Measurements from ENCODE around the gene OBP2A.

The OBP2A gene

DNA sequence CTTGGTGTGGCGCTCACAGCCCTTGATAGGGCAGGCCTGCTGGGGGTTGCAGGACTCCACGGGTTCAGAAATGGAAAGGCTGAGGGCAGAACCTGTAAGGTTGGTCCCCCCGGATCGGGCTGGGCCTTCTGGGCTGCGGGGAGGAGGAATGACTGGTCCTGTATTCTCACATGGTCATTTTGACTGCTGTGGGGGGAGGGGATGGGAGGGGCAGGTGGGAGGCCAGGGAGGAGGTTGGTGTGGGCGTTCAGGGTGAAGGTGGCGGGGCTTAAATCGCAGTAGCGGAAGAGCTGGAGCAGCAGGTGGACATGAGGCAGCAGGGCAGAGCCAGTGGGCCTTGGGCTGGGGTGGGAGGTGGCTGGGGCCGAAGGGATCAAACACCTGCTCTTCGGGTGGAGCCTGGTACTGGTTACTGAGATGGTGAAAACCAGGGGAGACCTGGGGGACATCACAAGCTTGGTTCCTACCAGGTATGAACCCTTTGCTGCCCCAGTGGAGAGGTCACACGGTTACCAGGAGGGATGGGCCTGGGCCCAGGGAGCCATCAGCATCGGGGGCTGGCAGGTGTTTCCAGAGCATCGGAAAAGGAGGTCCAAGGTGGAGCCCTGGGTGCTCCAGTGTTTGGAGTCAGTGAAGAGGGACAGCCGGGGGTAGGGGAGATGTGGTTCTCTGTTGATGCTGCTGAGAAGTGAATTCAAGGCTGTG is 43.6 kb upstream of the OBP2A start:
- H3K27me3 ChIP-seq (ENCODE audit: insufficient read depth, insufficient read length) = no peaks in the 10 kb centered on the region
- peak overlapping the region; percentile 97 for H3K4me3 ChIP-seq (ENCODE audit: insufficient read length, low read depth)
- H3K4me1 ChIP-seq (ENCODE audit: insufficient read depth, insufficient read length) = peaks cover 42% of the 10 kb centered on the region
- peaks cover 51% of the 10 kb centered on the region for H3K36me3 ChIP-seq (ENCODE audit: insufficient read depth, insufficient read length, low read length)
- peak overlapping the region; percentile 97 for H3K9ac ChIP-seq (ENCODE audit: insufficient read length, low read depth)
- H3K9me3 ChIP-seq (ENCODE audit: insufficient read depth, low read length) = no peaks in the 10 kb centered on the region
- no peak for TF ChIP-seq SUZ12 (IDR thresholded peaks at IDR 0.05; ENCODE audit: extremely low read depth, insufficient read depth, insufficient read length)
- no peak for TF ChIP-seq ZNF274 (IDR thresholded peaks at IDR 0.05; ENCODE audit: low read depth, low read length)
- TF ChIP-seq YY1 (IDR thresholded peaks at IDR 0.05; ENCODE audit: insufficient read depth, insufficient read length) = no peak
- no peak for DNase-seq (ENCODE audit: low read depth, low spot score)

DNA sequence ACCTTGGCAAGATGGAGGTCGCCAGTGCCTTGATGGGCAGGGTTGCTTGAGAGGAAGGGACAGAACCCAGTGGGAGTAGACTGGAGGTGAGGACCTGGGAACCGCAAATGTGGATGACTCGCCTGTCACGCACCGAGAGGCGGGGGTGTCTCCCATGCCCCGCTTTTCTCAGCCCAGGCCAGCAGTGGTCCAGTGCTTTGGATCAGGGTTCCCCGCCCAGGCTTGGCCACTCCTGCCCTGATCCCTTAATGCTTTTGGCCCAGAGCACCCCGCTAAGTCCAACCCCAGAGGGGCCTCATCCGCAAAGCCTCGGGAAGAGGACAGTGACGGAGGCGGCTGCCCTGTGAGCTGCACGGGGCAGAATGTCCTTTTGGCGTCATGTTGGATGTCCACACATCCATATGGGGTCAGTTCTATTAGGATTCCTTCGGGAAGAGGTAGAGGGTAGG is 43.0 kb upstream of the OBP2A start:
- Histone ChIP-seq H3K4me1 (ENCODE audit: insufficient read depth, insufficient read length) (peaks cover 42% of the 10 kb centered on the region), H3K9me3 (ENCODE audit: insufficient read depth, low read length) (no peaks in the 10 kb centered on the region), H3K4me3 (ENCODE audit: insufficient read length, low read depth) (no peak overlapping the region), H3K36me3 (ENCODE audit: insufficient read depth, insufficient read length, low read length) (peaks cover 51% of the 10 kb centered on the region), H3K27me3 (ENCODE audit: insufficient read depth, insufficient read length) (no peaks in the 10 kb centered on the region), H3K9ac (ENCODE audit: insufficient read length, low read depth) (no peak overlapping the region)
- no peak for DNase-seq (ENCODE audit: low read depth, low spot score)
- TF ChIP-seq ZNF274 (IDR thresholded peaks at IDR 0.05; ENCODE audit: low read depth, low read length) (no peak), YY1 (IDR thresholded peaks at IDR 0.05; ENCODE audit: insufficient read depth, insufficient read length) (no peak), SUZ12 (IDR thresholded peaks at IDR 0.05; ENCODE audit: extremely low read depth, insufficient read depth, insufficient read length) (no peak)

DNA sequence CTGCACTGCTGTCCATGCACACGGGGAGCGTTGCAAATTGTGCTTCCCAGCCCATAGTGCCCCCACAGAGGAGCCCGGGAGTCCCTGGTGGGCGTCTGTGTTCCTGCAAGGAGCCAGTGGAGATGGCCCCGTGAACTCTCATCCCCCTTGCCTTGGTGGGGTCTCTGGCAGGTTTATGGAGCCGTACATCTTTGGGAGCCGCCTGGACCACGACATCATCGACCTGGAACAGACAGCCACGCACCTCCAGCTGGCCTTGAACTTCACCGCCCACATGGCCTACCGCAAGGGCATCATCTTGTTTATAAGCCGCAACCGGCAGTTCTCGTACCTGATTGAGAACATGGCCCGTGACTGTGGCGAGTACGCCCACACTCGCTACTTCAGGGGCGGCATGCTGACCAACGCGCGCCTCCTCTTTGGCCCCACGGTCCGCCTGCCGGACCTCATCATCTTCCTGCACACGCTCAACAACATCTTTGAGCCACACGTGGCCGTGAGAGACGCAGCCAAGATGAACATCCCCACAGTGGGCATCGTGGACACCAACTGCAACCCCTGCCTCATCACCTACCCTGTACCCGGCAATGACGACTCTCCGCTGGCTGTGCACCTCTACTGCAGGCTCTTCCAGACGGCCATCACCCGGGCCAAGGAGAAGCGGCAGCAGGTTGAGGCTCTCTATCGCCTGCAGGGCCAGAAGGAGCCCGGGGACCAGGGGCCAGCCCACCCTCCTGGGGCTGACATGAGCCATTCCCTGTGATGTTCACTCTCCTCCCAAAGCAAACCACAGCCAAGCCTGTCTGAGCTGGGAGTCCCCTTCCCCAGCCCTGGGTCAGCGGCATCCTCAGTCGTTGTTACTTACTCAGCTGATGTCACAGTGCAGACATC is 42.3 kb upstream of the OBP2A start:
- H3K4me3 ChIP-seq (ENCODE audit: insufficient read length, low read depth) = no peak overlapping the region
- no peak for TF ChIP-seq ZNF274 (IDR thresholded peaks at IDR 0.05; ENCODE audit: low read depth, low read length)
- TF ChIP-seq SUZ12 (IDR thresholded peaks at IDR 0.05; ENCODE audit: extremely low read depth, insufficient read depth, insufficient read length) = no peak
- no peak for TF ChIP-seq YY1 (IDR thresholded peaks at IDR 0.05; ENCODE audit: insufficient read depth, insufficient read length)
- peaks cover 42% of the 10 kb centered on the region for H3K4me1 ChIP-seq (ENCODE audit: insufficient read depth, insufficient read length)
- H3K27me3 ChIP-seq (ENCODE audit: insufficient read depth, insufficient read length) = no peaks in the 10 kb centered on the region
- H3K9ac ChIP-seq (ENCODE audit: insufficient read length, low read depth) = no peak overlapping the region
- H3K36me3 ChIP-seq (ENCODE audit: insufficient read depth, insufficient read length, low read length) = peaks cover 51% of the 10 kb centered on the region
- no peak for DNase-seq (ENCODE audit: low read depth, low spot score)
- H3K9me3 ChIP-seq (ENCODE audit: insufficient read depth, low read length) = no peaks in the 10 kb centered on the region

DNA sequence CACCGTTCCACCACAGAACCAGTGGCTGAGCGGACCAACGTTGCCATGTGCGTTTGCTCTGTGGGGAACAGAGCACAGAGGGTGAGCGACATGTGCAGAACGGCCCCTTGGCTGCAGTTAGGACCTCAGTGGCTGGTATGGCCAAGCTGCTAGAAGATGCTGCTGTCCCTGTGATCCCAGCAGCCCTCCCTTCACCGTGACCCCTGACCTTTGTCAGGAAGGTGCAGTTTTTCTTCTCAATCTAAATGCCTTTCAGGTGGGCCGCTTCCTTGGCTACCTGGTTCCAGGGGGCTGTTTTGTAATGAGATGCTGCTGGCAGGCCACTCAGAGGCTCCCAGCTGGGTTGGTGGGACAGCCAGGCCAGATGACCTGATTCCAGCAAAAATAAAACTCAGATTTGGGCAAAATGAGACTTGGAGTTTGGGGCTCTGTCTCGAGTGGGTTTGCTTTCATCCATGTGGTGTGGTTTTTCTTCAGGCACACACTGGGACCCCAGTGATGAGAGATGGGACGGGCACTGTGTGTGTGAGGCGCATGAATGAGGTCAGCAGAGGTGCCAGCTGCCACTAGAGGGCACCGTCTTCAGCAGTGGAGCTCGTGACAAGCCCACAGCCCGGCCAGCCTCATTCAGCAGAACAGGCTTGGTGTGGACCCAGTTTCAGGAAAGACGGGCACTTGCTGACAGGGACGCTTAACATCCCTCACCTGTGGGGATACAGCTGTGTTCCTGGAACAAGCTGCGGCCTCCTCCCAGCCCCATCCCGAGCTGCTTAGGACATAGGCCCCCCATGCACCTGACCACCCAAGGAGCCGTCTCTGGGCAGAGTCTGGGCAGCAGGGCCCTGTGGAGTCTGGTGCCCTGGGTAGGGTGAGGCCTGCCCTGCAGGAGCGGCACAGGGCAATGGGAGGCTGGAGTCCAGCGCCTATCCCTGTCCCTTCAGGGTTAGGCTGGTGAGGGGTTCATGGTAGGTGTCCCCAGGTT is 41.4 kb upstream of the OBP2A start:
- DNase-seq (ENCODE audit: low read depth, low spot score) = no peak
- no peak for TF ChIP-seq SUZ12 (IDR thresholded peaks at IDR 0.05; ENCODE audit: extremely low read depth, insufficient read depth, insufficient read length)
- Histone ChIP-seq H3K9me3 (ENCODE audit: insufficient read depth, low read length) (no peaks in the 10 kb centered on the region), H3K36me3 (ENCODE audit: insufficient read depth, insufficient read length, low read length) (peaks cover 51% of the 10 kb centered on the region), H3K4me3 (ENCODE audit: insufficient read length, low read depth) (no peak overlapping the region), H3K4me1 (ENCODE audit: insufficient read depth, insufficient read length) (peaks cover 36% of the 10 kb centered on the region), H3K27me3 (ENCODE audit: insufficient read depth, insufficient read length) (no peaks in the 10 kb centered on the region), H3K9ac (ENCODE audit: insufficient read length, low read depth) (no peak overlapping the region)

DNA sequence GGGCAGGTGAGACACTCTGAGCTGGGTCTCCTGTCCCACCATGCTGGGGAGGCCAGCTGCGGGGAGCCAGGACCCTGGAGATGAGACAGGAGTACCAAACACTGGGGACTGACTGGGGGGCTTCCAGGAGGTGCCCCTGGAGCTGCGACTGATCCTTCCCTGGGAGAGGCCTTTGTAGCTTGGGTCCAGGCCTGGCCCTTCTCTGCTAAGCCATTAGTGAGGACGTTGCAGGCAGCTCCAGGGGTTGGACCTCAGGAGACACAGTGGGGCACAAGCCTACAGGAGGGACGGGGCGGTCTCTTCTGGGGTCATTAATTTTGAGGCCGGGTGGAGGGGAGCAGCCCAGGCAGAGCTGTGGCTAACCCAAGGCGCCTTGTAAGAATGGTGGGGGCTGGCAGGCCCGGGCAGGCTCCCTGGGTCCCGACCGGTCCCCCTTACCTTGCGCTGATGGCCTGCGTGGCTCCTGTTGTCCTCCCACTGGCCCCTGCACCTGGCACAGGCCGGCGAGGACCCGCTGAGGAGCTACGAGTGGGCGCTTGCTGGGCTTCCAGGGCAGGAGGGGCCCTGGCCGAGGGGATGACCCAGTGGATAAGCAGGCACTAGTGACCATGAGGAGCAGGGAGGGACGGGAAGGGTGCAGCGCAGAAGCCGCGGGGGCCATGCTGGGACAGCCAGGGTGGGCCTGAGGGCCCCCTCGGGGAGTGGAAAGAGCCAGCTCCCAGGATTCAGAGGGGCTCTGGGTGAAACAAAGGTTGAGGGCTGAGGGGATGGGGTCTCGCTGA is 40.3 kb upstream of the OBP2A start:
- Histone ChIP-seq H3K4me3 (ENCODE audit: insufficient read length, low read depth) (no peak overlapping the region), H3K36me3 (ENCODE audit: insufficient read depth, insufficient read length, low read length) (peaks cover 51% of the 10 kb centered on the region), H3K4me1 (ENCODE audit: insufficient read depth, insufficient read length) (peaks cover 36% of the 10 kb centered on the region), H3K9ac (ENCODE audit: insufficient read length, low read depth) (peak overlapping the region; percentile 44), H3K27me3 (ENCODE audit: insufficient read depth, insufficient read length) (no peaks in the 10 kb centered on the region), H3K9me3 (ENCODE audit: insufficient read depth, low read length) (no peaks in the 10 kb centered on the region)
- TF ChIP-seq SUZ12 (IDR thresholded peaks at IDR 0.05; ENCODE audit: extremely low read depth, insufficient read depth, insufficient read length) (no peak), ZNF274 (IDR thresholded peaks at IDR 0.05; ENCODE audit: low read depth, low read length) (no peak), YY1 (IDR thresholded peaks at IDR 0.05; ENCODE audit: insufficient read depth, insufficient read length) (no peak)
- no peak for DNase-seq (ENCODE audit: low read depth, low spot score)

DNA sequence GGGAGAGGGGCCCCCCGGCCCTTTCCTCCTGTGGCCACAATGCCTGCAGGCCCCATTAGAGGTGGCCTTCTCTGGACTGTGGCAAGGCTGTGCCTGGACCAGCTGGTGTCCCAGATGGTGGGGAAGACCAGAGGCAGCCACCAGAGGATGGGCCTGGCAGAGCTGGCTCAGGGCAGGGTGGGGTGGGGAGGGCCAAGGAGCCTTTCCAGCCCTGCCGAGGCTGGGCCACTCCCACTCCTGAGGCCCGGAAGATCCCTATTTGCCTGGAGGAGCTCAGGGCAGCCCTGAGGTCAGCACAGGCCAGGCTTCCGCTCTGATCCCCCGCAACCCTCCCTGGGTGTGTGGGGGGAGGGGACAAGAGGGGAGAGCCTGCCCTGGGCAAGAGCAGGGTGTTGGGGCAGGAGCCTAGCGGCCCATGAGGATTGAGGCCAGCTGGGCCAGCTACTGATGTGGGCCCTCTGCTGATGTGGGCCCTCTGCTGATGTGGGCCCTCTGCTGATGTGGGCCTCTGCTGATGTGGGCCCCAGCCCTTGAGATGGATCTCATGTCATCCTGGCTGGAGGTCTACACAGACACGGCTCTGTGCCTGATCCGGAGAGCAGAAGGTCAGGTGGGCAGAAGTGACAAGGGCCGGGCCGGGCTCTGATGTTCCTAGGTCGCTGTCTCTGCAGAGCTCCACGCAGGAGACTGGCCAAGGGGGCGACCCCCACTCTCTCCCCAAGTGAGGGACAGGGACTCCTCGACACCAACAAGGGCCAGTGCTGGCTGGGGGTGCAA is 39.4 kb upstream of the OBP2A start:
- H3K27me3 ChIP-seq (ENCODE audit: insufficient read depth, insufficient read length) = no peaks in the 10 kb centered on the region
- H3K36me3 ChIP-seq (ENCODE audit: insufficient read depth, insufficient read length, low read length) = peaks cover 46% of the 10 kb centered on the region
- peaks cover 33% of the 10 kb centered on the region for H3K4me1 ChIP-seq (ENCODE audit: insufficient read depth, insufficient read length)
- TF ChIP-seq YY1 (IDR thresholded peaks at IDR 0.05; ENCODE audit: insufficient read depth, insufficient read length) (no peak), ZNF274 (IDR thresholded peaks at IDR 0.05; ENCODE audit: low read depth, low read length) (no peak), SUZ12 (IDR thresholded peaks at IDR 0.05; ENCODE audit: extremely low read depth, insufficient read depth, insufficient read length) (no peak)
- H3K9ac ChIP-seq (ENCODE audit: insufficient read length, low read depth) = peak overlapping the region; percentile 44
- no peak for DNase-seq (ENCODE audit: low read depth, low spot score)
- no peaks in the 10 kb centered on the region for H3K9me3 ChIP-seq (ENCODE audit: insufficient read depth, low read length)
- H3K4me3 ChIP-seq (ENCODE audit: insufficient read length, low read depth) = no peak overlapping the region
